HG03095 (cell line): ENCODE data around the gene G6PC3.
"Not testable (repeated sequence)": the region's sequence is repeated elsewhere in the genome, so short reads cannot be mapped to it uniquely, and the experiment has no call there.

Source experiments
- ATAC-seq: cut with Tn5 transposase; IDR thresholded peaks from one replicate; pipeline ENCODE4 v1.9.1; 2021; ENCODE audit warnings: moderate library complexity; ENCODE audit not compliant: unreplicated experiment

Gene G6PC3

DNA sequence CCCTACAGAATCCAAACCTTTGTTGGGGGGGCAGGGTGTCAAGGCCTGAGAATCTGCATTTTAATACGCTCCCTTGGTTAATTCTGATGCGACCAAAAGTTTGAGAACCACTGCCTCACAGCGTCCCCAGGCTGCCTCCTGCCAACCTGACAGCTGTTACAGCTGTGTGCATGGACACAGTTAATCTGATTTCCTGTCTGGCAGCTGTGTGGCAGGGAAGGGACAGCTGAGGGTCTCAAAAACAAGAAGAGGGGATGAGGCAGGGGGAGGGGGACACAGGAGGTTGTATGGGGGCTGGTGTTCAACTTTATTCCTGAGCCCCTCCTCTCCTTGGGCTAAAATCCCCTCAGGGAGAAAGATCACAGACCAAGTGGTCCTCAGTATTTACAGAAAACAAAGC, 35.4 kb downstream of the G6PC3 start:
- ATAC-seq, result no peak

DNA sequence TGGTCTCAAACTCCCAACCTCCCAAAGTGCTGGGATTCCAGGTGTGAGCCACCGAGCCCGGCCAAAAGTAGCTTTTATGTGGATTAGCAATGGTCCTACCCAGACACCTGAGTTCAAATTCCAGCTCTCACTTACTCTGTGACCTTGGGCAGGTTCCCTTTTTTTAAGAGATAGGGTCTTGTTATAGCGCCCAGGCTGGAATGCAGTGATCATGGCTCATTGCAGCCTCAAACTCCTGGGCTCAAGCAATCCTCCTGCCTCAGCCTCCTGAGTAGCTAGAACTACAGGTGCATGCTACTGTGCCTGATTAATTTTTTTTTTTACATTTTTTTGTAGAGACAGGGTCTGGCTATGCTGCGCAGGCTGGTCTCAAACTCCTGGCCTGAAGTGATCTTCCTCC, 36.3 kb downstream of the G6PC3 start:
- no peak for ATAC-seq

GRCh38 chr17:44108440-44109311, 38.1 kb downstream of the G6PC3 start:
- ATAC-seq, result no peak

DNA sequence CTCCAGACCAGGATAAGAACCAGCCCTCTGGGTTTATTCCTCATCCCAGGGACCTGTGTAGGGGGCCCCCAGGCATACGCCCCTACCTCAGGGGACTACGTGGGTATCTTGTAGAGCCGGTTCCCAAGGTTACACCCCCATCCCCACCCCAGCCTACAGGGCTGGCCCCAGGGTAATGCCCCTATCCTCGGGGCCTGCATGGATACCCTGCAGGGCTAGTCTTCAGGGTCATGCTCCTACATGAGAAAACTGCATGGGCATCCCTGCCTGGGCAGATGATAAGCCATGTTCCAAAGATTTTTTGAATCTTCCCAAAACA, 38.7 kb downstream of the G6PC3 start:
- ATAC-seq, result no peak

GRCh38 chr17:44110011-44110686, 39.6 kb downstream of the G6PC3 start:
- no peak for ATAC-seq

- no peak for ATAC-seq
Measured at GRCh38 chr17:44110823-44111633, 40.5 kb downstream of the G6PC3 start.

- ATAC-seq, result no peak
Measured at GRCh38 chr17:44111777-44112176, 41.2 kb downstream of the G6PC3 start.

GRCh38 chr17:44112284-44113280, 42.0 kb downstream of the G6PC3 start:
- no peak for ATAC-seq

- ATAC-seq, result no peak
Measured at GRCh38 chr17:44113382-44113781, 42.8 kb downstream of the G6PC3 start.

GRCh38 chr17:44113868-44114840, 43.6 kb downstream of the G6PC3 start:
- ATAC-seq, result no peak

- ATAC-seq, result no peak
Measured at GRCh38 chr17:44115585-44116415, 45.3 kb downstream of the G6PC3 start.

- ATAC-seq, result no peak
Measured at GRCh38 chr17:44117351-44117750, 46.8 kb downstream of the G6PC3 start.

GRCh38 chr17:44118427-44119050, 48.0 kb downstream of the G6PC3 start:
- no peak for ATAC-seq

DNA sequence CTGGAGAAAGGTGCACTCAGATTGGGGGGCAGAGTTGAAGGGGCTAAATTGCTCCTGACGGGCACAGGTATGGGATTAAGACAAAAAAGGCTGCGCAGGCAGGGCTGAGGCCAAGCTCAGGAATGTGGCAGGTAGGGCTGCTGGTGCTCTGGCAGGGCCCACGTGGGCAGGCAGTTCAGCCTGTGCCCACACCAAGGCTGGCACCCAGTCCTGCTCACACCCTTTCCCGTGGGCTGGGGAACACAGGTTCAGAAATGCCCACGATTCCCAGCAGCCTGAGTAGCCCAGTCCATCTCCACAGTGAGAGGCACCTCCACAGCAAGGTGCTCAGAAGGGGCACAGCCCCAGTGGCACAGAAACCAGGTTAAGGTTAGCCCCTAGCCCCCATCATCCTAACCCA, 48.5 kb downstream of the G6PC3 start:
- no peak for ATAC-seq

GRCh38 chr17:44119798-44120197, 49.3 kb downstream of the G6PC3 start:
- no peak for ATAC-seq

DNA sequence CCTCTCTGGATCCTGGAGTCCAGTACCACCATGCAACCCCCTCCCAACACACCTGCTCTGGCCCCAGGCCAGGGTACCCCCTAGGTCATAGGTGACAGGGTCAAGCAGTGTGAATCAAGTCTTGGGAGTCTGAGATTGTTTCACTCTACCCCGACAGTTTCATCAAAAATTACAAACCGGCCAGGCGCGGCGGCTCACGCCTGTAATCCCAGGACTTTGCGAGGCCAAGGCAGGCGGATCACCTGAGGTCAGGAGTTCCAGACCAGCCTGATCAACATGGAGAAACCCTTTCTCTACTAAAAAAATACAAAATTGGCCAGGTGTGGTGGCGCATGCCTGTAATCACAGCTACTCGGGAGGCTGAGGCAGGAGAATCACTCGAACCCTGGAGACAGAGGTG, 49.7 kb downstream of the G6PC3 start:
- not testable (repeated sequence) for ATAC-seq

GRCh38 chr17:44120851-44121605, 50.5 kb downstream of the G6PC3 start:
- ATAC-seq, result no peak
